Measurements from ENCODE around the gene RPAP2.
"Not testable (repeated sequence)": the region's sequence is repeated elsewhere in the genome, so short reads cannot be mapped to it uniquely, and the experiment has no call there.

Gene RPAP2

GRCh38 chr1:92376345-92376744, 77.5 kb downstream of the RPAP2 start:
- DNase-seq (ENCODE audit: low read depth, low spot score), result no peak

DNA sequence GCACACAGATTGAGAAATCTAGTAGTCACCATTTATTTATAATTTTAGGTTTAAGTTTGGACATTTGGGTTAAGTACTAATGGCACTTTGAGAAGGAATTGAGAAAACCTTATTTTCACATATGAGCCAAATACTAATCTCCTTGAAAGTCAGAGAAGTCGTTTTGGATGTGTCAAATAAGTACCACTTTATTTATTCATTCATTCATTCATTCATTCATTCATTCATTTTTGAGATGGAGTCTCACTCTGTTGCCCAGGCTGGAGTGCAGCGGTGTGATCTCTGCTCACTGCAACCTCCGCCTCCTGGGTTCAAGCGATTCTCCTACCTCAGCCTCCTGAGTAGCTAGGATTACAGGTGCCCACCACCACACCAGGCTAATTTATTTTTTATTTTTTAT, 79.1 kb downstream of the RPAP2 start:
- not testable (repeated sequence) for DNase-seq (ENCODE audit: low read depth, low spot score)

DNA sequence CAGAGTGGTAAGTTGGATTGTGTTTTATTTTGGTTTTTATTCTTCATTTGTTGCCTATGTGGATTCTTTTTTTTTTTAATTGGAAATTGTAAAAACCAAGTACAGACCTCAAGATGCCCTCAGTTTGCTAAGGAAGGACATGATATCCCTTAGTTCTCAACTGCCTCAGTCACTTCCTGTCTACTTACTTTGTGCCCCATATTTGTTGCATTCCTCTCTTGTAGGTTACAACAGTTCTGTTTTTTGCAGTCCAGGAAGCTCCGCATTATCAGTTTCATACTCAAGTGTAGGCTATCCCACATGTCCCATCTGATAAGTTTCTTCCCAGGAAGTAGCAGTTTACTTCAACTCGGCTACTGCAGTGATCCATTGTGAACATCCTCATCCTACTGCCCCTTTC, 82.0 kb downstream of the RPAP2 start:
- DNase-seq (ENCODE audit: low read depth, low spot score), result no peak

DNA sequence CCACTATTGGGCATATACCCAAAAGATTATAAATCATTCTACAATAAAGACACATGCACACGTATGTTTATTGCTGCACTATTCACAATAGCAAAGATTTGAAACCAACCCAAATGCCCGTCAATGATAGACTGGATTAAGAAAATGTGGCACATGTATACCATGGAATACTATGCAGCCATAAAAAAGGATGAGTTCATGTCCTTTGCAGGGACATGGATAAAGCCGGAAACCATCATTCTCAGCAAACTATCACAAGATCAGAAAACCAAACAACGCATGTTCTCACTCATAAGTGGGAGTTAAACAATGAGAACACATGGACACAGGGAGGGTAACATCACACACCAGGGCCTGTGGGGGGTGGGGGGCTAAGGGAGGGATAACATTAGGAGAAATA, 95.1 kb downstream of the RPAP2 start:
- DNase-seq (ENCODE audit: low read depth, low spot score), result not testable (repeated sequence)

DNA sequence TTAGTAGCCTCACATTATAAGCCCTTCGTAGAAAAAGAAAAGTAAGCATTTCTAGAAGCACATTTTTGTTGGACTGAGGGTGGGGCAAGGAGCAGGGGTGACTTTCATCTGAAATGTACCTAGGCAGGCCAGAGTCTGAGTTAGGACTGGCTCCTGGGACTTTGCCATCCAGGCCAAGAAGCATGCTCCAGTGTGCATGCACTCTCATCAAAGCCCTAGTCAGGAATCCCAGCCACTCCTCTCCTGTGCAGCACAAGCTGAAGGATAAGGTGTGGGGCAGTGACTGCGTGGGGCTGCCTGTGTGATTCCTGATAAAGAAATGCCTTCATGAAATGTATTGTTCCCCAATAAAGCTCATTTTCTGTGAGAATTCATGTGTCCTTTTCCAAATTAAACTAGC, 99.7 kb downstream of the RPAP2 start:
- DNase-seq (ENCODE audit: low read depth, low spot score), result no peak

GRCh38 chr1:92399076-92399475, 100.2 kb downstream of the RPAP2 start:
- no peak for DNase-seq (ENCODE audit: low read depth, low spot score)

DNA sequence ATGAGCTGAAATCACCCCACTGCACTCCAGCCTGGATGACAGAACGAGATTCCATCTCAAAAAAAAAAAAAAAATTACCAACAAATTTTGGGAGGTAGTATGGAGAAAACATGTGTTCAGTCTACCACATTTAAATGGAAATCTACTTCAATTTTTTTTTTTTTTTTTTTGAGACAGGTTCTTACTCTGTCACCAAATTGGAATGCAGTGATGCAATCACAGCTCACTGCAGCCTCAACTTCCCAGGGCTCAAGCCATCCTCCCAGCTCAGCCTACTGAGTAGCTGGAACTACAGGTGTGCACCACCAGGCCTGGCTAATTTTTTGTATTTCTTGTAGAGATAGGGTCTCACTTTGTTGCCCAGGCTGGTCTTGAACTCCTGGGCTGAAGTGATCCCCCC, 105.8 kb downstream of the RPAP2 start:
- no peak for DNase-seq (ENCODE audit: low read depth, low spot score)

GRCh38 chr1:92408825-92409224, 110.0 kb downstream of the RPAP2 start:
- DNase-seq (ENCODE audit: low read depth, low spot score), result no peak

- DNase-seq (ENCODE audit: low read depth, low spot score), result no peak
These were observed 111.2 kb downstream of the RPAP2 start for GRCh38 chr1:92409946-92410549.

- no peak for DNase-seq (ENCODE audit: low read depth, low spot score)
These were observed 111.8 kb downstream of the RPAP2 start for GRCh38 chr1:92410706-92411105.

DNA sequence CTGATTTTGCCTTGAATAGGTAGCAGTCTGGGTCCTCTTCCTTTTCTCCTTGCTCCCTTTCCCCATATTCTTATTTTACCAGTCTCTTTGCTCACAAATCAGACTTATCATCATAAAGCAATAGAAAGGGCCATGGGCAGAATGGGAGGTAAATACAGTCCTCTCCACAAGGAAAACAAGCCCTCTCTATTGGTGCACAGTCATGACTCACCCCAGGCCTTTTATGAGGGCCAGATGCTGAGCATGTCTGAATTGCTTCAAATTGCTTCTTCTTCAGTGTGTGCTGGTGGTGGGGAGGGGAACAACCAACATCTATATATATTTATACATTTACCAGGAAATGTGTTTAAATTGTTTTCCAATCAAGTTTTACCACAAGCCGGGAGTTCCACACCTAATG, 112.7 kb downstream of the RPAP2 start:
- no peak for DNase-seq (ENCODE audit: low read depth, low spot score)

GRCh38 chr1:92419642-92420041, 120.8 kb downstream of the RPAP2 start:
- no peak for DNase-seq (ENCODE audit: low read depth, low spot score)

DNA sequence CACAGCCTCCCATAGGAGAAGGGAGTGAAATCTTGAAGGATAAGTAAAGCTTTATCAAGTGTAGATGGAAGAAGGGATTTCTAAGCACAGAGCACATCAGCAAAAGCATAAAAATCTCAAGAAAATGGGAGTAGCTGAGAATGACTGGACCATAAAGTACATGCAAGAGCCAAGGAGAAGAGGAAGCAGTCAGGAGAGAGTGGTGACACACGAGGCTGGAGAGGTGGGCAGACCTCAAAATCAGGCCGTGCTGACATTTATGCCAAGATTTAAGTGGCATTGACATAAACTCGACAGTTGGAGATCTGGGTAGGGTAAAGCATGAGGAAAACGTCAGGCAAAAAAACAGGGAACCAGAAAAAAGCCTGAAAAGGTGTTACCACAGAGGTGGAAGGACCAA, 125.5 kb downstream of the RPAP2 start:
- no peak for DNase-seq (ENCODE audit: low read depth, low spot score)

- DNase-seq (ENCODE audit: low read depth, low spot score), result no peak
These were observed 126.8 kb downstream of the RPAP2 start for GRCh38 chr1:92425617-92426016.

- DNase-seq (ENCODE audit: low read depth, low spot score), result no peak
These were observed 131.2 kb downstream of the RPAP2 start for GRCh38 chr1:92430030-92430429.

- DNase-seq (ENCODE audit: low read depth, low spot score), result not testable (repeated sequence)
These were observed 135.7 kb downstream of the RPAP2 start for GRCh38 chr1:92434572-92434971.

DNA sequence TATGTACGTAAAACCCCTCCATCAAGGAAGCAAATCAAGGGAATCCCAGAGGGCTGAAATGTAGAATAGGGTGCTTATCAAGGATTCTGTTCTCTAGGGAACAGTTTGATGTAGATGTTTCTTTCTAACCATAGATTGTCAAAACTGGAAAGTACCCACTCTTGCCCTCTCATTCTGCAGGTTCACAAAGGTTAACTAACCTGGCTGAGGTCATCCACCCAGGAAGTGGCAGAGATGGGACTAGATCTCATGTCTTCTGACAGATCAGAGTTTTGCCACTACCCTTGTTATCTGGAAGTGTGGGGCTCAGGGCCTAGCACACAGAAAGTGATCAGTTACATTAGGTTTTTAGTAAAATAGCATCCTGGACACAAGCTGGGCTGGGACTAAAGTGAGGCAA, 140.4 kb downstream of the RPAP2 start:
- DNase-seq (ENCODE audit: low read depth, low spot score), result no peak

DNA sequence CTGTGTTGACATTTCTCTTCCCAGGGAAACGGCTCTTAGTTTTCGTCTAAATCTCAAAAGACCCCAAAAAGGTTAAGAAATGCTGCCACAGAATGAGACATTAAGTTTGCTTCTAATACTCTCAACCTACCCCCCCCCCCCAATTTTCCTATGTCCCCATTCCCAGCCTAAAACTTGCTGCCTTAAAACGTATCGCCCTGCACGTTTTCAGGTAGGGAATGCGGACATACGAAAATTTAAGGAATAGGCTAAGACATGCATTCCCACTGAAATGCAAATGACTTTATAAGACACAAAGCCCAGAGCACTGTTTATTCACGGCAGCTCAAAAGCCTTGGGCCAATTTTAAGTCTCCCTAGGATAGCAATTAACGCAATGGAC, 142.4 kb downstream of the RPAP2 start:
- no peak for DNase-seq (ENCODE audit: low read depth, low spot score)

DNA sequence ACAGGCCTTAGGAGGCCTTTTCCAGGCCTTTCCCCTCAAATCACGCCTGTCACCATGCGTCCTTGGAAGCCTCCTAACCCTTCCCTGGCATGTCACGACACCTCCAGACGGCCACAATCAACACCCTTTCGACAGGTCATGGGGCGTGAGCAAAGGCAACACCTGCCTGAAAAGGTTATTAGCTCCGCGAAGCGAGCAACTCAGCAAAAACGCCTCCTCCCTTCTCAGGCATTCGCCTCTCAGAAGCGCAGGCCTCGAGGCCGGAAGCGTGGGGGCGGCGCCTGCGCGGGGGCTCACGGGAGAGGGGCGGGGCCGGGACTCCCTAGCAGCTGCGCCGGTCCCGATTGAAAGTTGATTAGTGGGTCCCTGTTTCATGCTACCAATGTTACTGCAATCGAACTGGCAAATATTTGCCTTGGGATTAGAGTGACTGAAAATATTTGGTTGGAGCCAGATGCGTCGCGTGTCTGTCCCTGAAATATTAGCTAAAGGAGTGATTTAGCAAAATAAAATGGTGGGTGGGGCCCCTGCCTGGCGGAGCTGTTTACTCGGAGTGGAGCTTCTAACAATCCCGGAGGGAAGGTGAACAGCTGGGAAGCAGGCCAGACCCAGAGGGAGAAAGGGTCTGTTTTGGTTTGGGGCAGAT, 143.0 kb downstream of the RPAP2 start:
- no peak for DNase-seq (ENCODE audit: low read depth, low spot score)

GRCh38 chr1:92442351-92442750, 143.5 kb downstream of the RPAP2 start:
- no peak for DNase-seq (ENCODE audit: low read depth, low spot score)

DNA sequence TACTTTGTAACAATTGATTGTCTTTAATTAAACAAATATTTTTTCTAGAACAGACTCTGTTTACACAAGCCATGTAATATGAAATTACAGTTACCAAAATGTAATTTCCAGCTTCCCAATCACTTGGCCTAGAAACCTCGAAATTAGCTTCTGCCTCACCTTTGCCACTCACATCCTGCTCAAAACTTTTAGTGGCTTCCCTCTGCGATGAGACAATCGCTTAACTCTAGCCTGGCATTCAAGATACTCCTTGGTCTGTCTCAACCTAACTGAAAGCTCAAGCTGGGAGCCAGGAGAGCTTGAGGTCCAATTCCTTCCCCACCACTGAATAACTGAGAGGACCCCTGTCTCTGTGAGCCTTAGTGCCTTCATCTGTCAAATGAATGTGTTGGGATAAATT, 145.0 kb downstream of the RPAP2 start:
- DNase-seq (ENCODE audit: low read depth, low spot score), result no peak

GRCh38 chr1:92444351-92444750, 145.5 kb downstream of the RPAP2 start:
- no peak for DNase-seq (ENCODE audit: low read depth, low spot score)

DNA sequence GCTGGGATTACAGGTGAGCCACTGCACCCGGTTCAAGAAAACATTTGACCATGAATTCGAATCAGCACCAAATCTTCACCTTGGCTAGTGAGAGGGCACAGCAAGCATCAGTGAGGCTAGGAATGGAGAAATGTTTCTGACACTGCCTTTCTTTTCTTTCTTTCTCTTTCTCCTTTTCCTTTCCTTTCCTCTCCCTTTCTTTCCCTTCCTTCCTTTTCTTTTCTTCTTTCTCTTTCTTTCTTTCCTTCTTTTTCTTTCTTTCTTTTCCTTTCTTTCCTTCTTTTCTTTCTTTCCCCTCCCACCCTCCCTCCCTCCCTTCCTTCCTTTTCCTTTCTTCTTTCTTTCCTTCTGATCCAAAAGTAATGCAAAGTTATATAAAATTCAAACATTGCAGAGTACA, 147.0 kb downstream of the RPAP2 start:
- DNase-seq (ENCODE audit: low read depth, low spot score), result no peak

- DNase-seq (ENCODE audit: low read depth, low spot score), result no peak
These were observed 147.7 kb downstream of the RPAP2 start for GRCh38 chr1:92446546-92446945.
